ENCODE data around the gene UROD.

Gene UROD

DNA sequence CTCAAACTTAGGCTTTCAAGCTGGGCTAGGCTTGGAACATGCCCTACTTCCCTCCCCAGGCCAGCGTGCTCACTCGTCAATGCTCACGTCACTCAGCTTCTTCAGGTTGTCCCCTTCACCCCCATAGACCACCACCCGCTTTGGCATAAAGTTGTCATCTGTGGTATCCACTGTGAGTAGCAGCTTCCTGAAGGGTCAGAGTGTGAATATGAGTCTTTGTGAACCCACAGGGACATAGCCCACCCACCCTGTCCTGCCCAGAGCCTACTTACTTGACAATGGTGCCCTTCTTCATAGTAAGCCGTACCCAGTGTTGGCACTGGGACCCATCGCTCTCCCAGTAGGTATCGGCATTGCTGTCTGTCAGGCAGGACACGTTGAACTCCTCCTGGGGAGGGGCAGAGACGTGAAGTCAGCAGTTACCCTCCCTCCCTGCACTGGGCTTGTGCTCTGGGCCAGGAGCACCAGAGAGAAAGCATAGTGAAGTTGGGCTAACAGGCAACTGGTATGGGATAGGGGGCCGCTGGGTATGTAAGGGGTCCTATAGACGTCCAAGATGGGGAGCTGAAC lies 2.7 kb upstream of the UROD start:
- no peak for DNase-seq

GRCh38 chr1:45009956-45010854 lies 1.8 kb upstream of the UROD start:
- peak; percentile 58 for DNase-seq

GRCh38 chr1:45010855-45011811 lies 921 bp upstream of the UROD start, which contains the start of gene HECTD3:
TSS of gene HECTD3 (minus strand) at chr1:45011324. CDS start at chr1:45011257, 67 bp downstream.
- DNase-seq: peak; percentile 63

GRCh38 chr1:45012639-45013278 lies 705 bp downstream of the UROD start:
- no peak for DNase-seq

- DNase-seq: no peak
Measured at GRCh38 chr1:45013551-45014209, 1.6 kb downstream of the UROD start.

DNA sequence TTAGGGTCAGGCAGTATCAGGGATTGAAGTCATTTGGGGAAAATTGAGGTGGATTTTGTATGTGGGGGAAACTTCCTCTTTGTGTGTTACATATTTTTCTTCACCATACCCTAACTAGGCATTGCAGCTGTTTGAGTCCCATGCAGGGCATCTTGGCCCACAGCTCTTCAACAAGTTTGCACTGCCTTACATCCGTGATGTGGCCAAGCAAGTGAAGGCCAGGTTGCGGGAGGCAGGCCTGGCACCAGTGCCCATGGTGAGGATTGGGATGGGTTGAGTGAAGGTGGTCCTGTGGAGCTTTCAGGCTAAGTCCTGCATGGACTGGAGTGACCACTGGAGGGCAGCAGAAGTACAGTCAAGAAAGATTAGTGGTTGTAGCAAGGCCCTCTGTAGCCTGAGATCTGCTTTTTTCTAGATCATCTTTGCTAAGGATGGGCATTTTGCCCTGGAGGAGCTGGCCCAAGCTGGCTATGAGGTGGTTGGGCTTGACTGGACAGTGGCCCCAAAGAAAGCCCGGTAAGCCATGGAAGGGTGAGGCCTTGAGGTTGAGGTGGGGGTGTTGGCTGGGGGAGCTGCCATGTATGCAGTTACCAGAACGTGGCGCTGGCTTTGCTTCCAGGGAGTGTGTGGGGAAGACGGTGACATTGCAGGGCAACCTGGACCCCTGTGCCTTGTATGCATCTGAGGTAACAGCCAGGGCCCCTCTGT lies 2.4 kb downstream of the UROD start:
- peak; percentile 22 for DNase-seq

DNA sequence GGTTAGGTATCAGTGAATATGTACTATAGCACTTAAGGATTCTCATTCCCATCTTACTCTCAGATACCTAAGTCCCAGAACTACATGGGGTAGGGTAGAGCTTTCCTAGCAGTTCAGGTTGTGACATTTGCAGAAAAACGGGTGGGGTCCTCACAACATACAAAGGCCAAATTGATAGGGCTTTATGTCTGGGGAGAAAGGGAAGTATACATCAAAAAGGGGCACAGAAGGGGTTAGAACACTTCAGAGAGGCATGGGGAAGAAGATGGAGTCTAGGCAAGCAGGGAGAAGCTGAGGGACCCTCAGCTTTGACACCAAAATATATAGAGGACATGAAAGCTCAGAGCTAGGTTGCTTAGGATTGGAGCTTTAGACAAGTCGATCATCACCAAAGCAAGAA lies 3.6 kb downstream of the UROD start:
- DNase-seq: no peak

DNA sequence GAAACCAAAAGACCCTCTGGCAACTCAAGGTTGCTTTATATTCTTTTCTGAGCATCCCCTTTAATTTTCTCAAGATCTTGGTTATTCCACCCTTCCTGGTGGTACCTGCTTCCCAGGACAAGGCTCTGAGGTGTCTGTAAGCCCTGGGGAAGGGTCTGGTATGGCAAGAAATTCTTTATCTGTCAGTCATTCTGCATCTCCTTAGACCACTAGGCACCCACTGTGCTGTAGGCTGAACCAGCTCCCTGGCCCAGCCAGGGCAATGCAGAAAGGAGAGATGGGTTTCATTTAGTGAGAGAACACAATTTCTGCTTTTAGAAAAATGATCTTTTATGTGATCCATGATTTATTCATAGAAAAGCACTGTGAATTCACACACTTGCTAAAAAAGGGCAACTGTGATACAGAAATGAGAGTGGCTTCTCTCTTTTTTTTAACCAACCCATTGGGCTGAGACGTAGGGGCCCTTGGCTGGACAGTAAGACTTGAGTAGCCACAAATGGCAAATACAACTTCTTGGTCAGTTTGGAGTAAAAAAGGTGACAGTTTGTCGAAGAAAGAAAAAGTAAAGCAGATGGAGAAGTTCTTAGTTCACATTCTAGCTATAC lies 4.1 kb downstream of the UROD start:
- DNase-seq: no peak

- no peak for DNase-seq
Measured at GRCh38 chr1:45016767-45017166, 4.7 kb downstream of the UROD start.

GRCh38 chr1:45018599-45019230 lies 6.7 kb downstream of the UROD start:
- DNase-seq: peak; percentile 58

GRCh38 chr1:45023663-45024062 lies 11.6 kb downstream of the UROD start:
- DNase-seq: no peak

- DNase-seq: no peak
Measured at GRCh38 chr1:45026446-45026845, 14.4 kb downstream of the UROD start.

DNA sequence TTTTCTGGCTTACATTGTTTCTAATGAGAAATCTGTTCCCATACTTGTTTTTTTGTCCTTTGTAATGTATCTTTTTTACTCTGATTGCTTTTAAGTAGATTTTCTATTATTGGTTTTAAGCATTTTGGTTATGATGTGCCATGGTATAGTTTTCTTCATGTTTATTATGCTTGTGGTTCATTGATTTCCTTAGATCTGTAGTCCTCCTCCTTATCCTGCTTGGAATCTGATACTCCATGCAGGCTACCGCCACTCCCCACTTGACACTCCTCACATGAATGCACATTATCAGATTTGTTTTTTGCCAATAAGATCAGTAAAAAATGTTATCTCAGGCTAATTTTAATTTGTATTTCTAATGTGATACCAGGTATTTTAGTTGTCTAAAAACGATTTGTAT lies 20.8 kb downstream of the UROD start:
- DNase-seq: no peak

GRCh38 chr1:45033356-45033755 lies 21.3 kb downstream of the UROD start:
- DNase-seq: no peak

GRCh38 chr1:45035631-45036301 lies 23.7 kb downstream of the UROD start:
- DNase-seq: no peak

DNA sequence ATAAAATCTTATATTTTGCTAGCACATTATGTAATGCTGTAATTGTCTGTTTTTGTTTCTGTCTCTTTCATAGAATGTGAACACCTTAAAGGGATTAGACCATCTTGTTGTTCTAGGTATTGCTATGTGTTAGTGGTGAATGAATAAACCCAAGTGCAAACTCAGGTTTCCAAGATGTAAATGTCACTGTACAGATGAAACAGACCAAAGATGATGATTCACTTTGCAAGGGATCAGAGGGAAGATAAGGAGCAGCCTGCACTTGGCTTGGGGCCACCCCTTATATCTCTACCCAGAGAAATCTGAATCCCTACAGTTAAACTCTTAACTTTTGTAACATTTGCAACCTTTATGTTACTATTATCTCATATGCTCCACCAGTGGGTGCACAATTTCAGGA lies 25.4 kb downstream of the UROD start:
- DNase-seq: no peak

- DNase-seq: no peak
Measured at GRCh38 chr1:45038240-45038639, 26.2 kb downstream of the UROD start.

GRCh38 chr1:45038661-45039364 lies 26.8 kb downstream of the UROD start:
- no peak for DNase-seq

DNA sequence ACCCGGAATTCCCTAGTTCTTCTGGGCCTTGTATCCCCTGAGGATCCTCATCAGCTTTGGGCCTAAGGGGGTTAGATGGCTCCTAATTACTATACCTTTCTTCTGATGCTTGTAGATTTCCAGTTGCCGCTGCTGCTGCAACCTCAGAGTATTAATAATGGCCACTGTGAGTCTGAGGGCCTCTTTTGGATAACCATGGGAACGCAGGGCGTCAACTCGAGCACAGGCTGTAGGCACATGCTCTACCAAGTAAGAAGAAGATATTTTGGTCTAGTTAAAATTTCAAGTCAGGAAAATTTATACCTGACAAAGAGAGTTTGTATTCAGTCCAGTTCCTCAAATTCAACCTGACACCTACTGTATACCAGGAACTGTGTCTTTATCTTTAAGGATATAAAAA lies 28.2 kb downstream of the UROD start:
- no peak for DNase-seq

All from NCI-H510A (cell line).